KMS-11 (cell line): ENCODE data around the gene OTUD7B.

Source experiments
- H2AFZ ChIP-seq: fragments of 200-600 bp; sonication (generic); 2 replicates; pipeline ENCODE4 v1.6.1; 2016; ENCODE audit warnings: antibody characterized with exemption, mixed run types, low read depth
- H3K27ac ChIP-seq: fragments of 200-600 bp; sonication (generic); 2 replicates; pipeline ENCODE4 v1.6.1; 2016; ENCODE audit warnings: mild to moderate bottlenecking, mixed run types
- H3K27me3 ChIP-seq: fragments of 200-600 bp; sonication (generic); 2 replicates; pipeline ENCODE4 v1.6.1; 2017; ENCODE audit warnings: mild to moderate bottlenecking, low read depth, mixed run types, moderate library complexity; ENCODE audit not compliant: insufficient read depth
- H3K36me3 ChIP-seq: fragments of 200-600 bp; sonication (generic); 2 replicates; pipeline ENCODE4 v1.6.1; 2017; ENCODE audit warnings: mild to moderate bottlenecking, mixed run types; ENCODE audit not compliant: insufficient read depth
- H3K4me1 ChIP-seq: fragments of 200-600 bp; sonication (generic); 2 replicates; pipeline ENCODE4 v1.6.1; 2016; ENCODE audit warnings: mild to moderate bottlenecking, low read depth, mixed run types; ENCODE audit not compliant: poor library complexity, severe bottlenecking
- H3K4me2 ChIP-seq: fragments of 200-600 bp; sonication (generic); 2 replicates; pipeline ENCODE4 v1.7.0; 2016; ENCODE audit warnings: mild to moderate bottlenecking, mixed run types
- H3K4me3 ChIP-seq: fragments of 200-600 bp; sonication (generic); IDR thresholded peaks from 2 replicates; pipeline ENCODE4 v1.6.1; 2017; ENCODE audit warnings: low read depth, low read length, mixed read lengths; ENCODE audit not compliant: insufficient read depth
- H3K79me2 ChIP-seq: fragments of 200-600 bp; sonication (generic); 2 replicates; pipeline ENCODE4 v1.6.1; 2016; ENCODE audit warnings: low read depth, mixed run types; ENCODE audit not compliant: insufficient read depth
- H3K9ac ChIP-seq: fragments of 200-600 bp; sonication (generic); 2 replicates; pipeline ENCODE4 v1.6.1; 2016; ENCODE audit warnings: mild to moderate bottlenecking, mixed run types
- H4K20me1 ChIP-seq: fragments of 200-600 bp; sonication (generic); 2 replicates; pipeline ENCODE4 v1.6.1; 2016; ENCODE audit warnings: mild to moderate bottlenecking, mixed run types; ENCODE audit not compliant: insufficient read depth
- TF ChIP-seq, protein P1 (sequence below): fragments of 200-600 bp; sonication (generic); conservative IDR thresholded peaks from 2 replicates; pipeline ENCODE4 v1.6.1; 2017; ENCODE audit warnings: low read depth, mild to moderate bottlenecking, antibody characterized with exemption, low read length, moderate library complexity, mixed read lengths

OTUD7B gene

DNA sequence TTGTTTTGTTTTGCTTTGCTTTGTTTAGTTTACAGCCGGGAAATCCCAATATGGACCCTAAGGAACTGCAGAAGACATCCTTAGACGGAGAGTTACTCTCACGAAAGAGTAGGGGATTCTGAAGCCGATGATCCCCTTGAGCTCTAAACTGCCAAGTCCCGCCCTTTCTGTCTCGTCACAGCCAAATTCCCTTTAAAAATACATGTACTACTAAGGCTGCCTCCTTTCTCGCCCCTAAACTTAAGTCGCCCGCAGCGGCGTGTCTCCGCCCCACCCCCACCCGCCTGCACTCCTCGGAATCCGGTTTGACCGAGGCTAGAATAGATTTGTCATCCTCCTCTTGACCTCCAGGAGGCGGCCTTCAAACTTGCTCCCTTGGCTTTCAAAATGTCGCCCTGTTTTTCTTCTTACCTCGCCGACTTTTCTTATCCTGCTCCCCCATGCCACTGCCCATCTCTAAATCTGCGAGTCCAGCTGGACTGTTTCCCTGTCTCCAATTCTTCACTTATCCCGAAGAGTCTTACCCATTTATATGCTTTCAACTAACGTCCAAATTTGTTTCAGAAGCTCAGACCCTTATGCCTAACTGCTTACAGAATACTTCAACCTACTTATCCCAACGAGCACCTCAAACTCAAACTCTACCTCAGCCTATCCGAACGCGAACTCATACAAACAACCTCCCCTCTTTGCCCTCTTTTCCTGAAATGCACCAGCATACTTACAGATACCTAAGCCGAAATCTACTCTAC is 122.1 kb downstream of the OTUD7B start:
- no peaks in the 10 kb centered on the region for H3K36me3 ChIP-seq
- H2AFZ ChIP-seq: peak overlapping the region; percentile 61
- peak overlapping the region; percentile 100 for H3K4me3 ChIP-seq
- peak overlapping the region; percentile 92 for H3K9ac ChIP-seq
- no peaks in the 10 kb centered on the region for H4K20me1 ChIP-seq
- H3K27ac ChIP-seq: peak overlapping the region; percentile 92
- peak overlapping the region; percentile 86 for H3K4me2 ChIP-seq
- no peaks in the 10 kb centered on the region for H3K27me3 ChIP-seq
- H3K4me1 ChIP-seq: peaks cover 25% of the 10 kb centered on the region
- peaks cover 36% of the 10 kb centered on the region for H3K79me2 ChIP-seq
- TF ChIP-seq, protein P1, sequence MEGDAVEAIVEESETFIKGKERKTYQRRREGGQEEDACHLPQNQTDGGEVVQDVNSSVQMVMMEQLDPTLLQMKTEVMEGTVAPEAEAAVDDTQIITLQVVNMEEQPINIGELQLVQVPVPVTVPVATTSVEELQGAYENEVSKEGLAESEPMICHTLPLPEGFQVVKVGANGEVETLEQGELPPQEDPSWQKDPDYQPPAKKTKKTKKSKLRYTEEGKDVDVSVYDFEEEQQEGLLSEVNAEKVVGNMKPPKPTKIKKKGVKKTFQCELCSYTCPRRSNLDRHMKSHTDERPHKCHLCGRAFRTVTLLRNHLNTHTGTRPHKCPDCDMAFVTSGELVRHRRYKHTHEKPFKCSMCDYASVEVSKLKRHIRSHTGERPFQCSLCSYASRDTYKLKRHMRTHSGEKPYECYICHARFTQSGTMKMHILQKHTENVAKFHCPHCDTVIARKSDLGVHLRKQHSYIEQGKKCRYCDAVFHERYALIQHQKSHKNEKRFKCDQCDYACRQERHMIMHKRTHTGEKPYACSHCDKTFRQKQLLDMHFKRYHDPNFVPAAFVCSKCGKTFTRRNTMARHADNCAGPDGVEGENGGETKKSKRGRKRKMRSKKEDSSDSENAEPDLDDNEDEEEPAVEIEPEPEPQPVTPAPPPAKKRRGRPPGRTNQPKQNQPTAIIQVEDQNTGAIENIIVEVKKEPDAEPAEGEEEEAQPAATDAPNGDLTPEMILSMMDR: peak; percentile 98
